GM12891 (cell line): Measurements from ENCODE around the gene C5orf46.
"Not testable (repeated sequence)": the region's sequence is repeated elsewhere in the genome, so short reads cannot be mapped to it uniquely, and the experiment has no call there.

Experiments
- POLR2A ChIP-seq: IDR thresholded peaks from 2 replicates; pipeline ENCODE4 v1.6.1; 2011; ENCODE audit warnings: low read depth, low read length, control low read depth
- POLR2AphosphoS5 ChIP-seq: IDR thresholded peaks from 2 replicates; pipeline ENCODE4 v1.6.1; 2011; ENCODE audit warnings: low read depth, low read length, control low read depth
- SPI1 ChIP-seq: IDR thresholded peaks from 2 replicates; pipeline ENCODE4 v1.6.1; 2011; ENCODE audit warnings: low read depth, low read length, control low read depth
- TAF1 ChIP-seq: IDR thresholded peaks from 2 replicates; pipeline ENCODE4 v1.6.1; 2011; ENCODE audit warnings: low read depth, low read length, control low read depth

- TF ChIP-seq POLR2AphosphoS5, POLR2A, TAF1, SPI1: not testable (repeated sequence)
These were observed 36.4 kb downstream of the C5orf46 start for GRCh38 chr5:147869892-147870291.
